SU-DHL-6 (cell line): ENCODE results near the gene GALNT10.

Source experiments
- EZH2phosphoT487 ChIP-seq: fragments of 200-600 bp; sonication (generic), shearing (Covaris generic); conservative IDR thresholded peaks from 2 replicates; pipeline ENCODE4 v1.6.1; 2018; ENCODE audit warnings: mild to moderate bottlenecking, antibody characterized with exemption, low read length, moderate library complexity, mixed read lengths
- TF ChIP-seq, protein P1 (sequence below): fragments of 200-600 bp; sonication (generic); IDR thresholded peaks from one replicate; pipeline ENCODE4 v1.5.1; 2017; ENCODE audit warnings: antibody characterized with exemption, mild to moderate bottlenecking, low read length, moderate library complexity; ENCODE audit not compliant: insufficient read depth, poor library complexity, severe bottlenecking

DNA sequence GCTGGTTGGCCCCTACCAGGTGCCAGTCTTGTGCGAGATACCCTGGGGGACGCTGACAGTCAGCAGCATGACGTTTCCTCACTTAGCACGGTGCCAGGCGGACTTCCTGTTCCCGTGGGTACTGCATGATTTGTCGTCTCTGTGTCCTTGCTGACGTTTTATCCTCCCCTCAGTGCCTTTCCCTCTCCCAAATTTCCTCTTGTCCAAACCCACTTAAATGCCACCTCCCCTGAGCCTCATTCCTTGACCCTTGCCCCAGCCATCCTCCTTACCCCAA is 194.6 kb downstream of the GALNT10 start:
- TF ChIP-seq, protein P1, sequence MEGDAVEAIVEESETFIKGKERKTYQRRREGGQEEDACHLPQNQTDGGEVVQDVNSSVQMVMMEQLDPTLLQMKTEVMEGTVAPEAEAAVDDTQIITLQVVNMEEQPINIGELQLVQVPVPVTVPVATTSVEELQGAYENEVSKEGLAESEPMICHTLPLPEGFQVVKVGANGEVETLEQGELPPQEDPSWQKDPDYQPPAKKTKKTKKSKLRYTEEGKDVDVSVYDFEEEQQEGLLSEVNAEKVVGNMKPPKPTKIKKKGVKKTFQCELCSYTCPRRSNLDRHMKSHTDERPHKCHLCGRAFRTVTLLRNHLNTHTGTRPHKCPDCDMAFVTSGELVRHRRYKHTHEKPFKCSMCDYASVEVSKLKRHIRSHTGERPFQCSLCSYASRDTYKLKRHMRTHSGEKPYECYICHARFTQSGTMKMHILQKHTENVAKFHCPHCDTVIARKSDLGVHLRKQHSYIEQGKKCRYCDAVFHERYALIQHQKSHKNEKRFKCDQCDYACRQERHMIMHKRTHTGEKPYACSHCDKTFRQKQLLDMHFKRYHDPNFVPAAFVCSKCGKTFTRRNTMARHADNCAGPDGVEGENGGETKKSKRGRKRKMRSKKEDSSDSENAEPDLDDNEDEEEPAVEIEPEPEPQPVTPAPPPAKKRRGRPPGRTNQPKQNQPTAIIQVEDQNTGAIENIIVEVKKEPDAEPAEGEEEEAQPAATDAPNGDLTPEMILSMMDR, result no peak
- TF ChIP-seq EZH2phosphoT487, result no peak
